ENCODE measurements around the gene ATL2. TPM values are rescaled to one million over a fixed set of nuclear protein-coding genes. Genes with fewer than 3 reads are reported as not detected.
A peak's percentile ranks its signal among the peaks of the same experiment; 100 is the strongest.

Gene ATL2
- total RNA-seq, 4 donors from 2014 or later = 147 to 220 (median 187) TPM

- peak overlapping the region; percentile 78 for H3K4me3 ChIP-seq (ENCODE audit: low read depth, poor library complexity, severe bottlenecking)
- no peak for DNase-seq (ENCODE audit: low spot score in 2 of 2)
- TF ChIP-seq POLR2A (IDR thresholded peaks at IDR 0.05) (no peak), CTCF (IDR thresholded peaks at IDR 0.05) (no peak)
- intact Hi-C loops (cut with DNase I; ENCODE audit: low total_unique reads) = loop anchor here (10.0 kb wide), 1 partner anchor 89 kb away; no protein-coding TSS in a partner anchor
- 11% methylated on average over 19 of the region's 19 CpGs for WGBS, 2 donors
These were observed 1.3 kb downstream of the ATL2 start for GRCh38 chr2:38375696-38376345.

GRCh38 chr2:38374984-38375383 is 2.1 kb downstream of the ATL2 start:
- no peak for TF ChIP-seq POLR2A (IDR thresholded peaks at IDR 0.05)
- no peak for TF ChIP-seq CTCF (IDR thresholded peaks at IDR 0.05)
- H3K4me3 ChIP-seq (ENCODE audit: low read depth, poor library complexity, severe bottlenecking) = no peak overlapping the region
- DNase-seq (ENCODE audit: low spot score in 2 of 2) = no peak
- intact Hi-C loops (cut with DNase I; ENCODE audit: low total_unique reads) = loop anchor here (10.0 kb wide), 1 partner anchor 90 kb away; no protein-coding TSS in a partner anchor
- WGBS, 2 donors = 50 to 57% methylated on average over 2 of the region's 2 CpGs

- TF ChIP-seq CTCF (IDR thresholded peaks at IDR 0.05) = no peak
- intact Hi-C loops (cut with DNase I; ENCODE audit: low total_unique reads) = loop anchor here (10.0 kb wide), 1 partner anchor 94 kb away; no protein-coding TSS in a partner anchor
- no peak overlapping the region for H3K4me3 ChIP-seq (ENCODE audit: low read depth, poor library complexity, severe bottlenecking)
- no peak for DNase-seq (ENCODE audit: low spot score in 2 of 2)
- WGBS, 2 donors = 73 to 81% methylated on average over 5 of the region's 5 CpGs
These were observed 5.8 kb downstream of the ATL2 start for GRCh38 chr2:38371235-38371634.

GRCh38 chr2:38370664-38371063 is 6.4 kb downstream of the ATL2 start:
- TF ChIP-seq POLR2A (IDR thresholded peaks at IDR 0.05) = no peak
- TF ChIP-seq CTCF (IDR thresholded peaks at IDR 0.05) = no peak
- H3K4me3 ChIP-seq (ENCODE audit: low read depth, poor library complexity, severe bottlenecking) = no peak overlapping the region
- 92 to 96% methylated on average over 5 of the region's 5 CpGs for WGBS, 2 donors
- DNase-seq (ENCODE audit: low spot score in 2 of 2) = no peak
- intact Hi-C loops (cut with DNase I; ENCODE audit: low total_unique reads) = loop anchor here (10.0 kb wide), 1 partner anchor 94 kb away; no protein-coding TSS in a partner anchor

GRCh38 chr2:38362232-38362631 is 14.8 kb downstream of the ATL2 start:
- H3K4me3 ChIP-seq (ENCODE audit: low read depth, poor library complexity, severe bottlenecking) = no peak overlapping the region
- DNase-seq (ENCODE audit: low spot score in 2 of 2) = no peak
- intact Hi-C loops (cut with DNase I; ENCODE audit: low total_unique reads) = no loop called here
- 41 to 45% methylated on average over 2 of the region's 2 CpGs for whole genome bisulfite sequencing, 2 donors
- no peak for TF ChIP-seq POLR2A (IDR thresholded peaks at IDR 0.05)
- TF ChIP-seq CTCF (IDR thresholded peaks at IDR 0.05) = no peak

GRCh38 chr2:38360177-38360576 is 16.9 kb downstream of the ATL2 start:
- WGBS, 2 donors = 72 to 97% methylated on average over 2 of the region's 2 CpGs
- intact Hi-C loops (cut with DNase I; ENCODE audit: low total_unique reads) = no loop called here
- TF ChIP-seq CTCF (IDR thresholded peaks at IDR 0.05) = no peak
- no peak for TF ChIP-seq POLR2A (IDR thresholded peaks at IDR 0.05)
- H3K4me3 ChIP-seq (ENCODE audit: low read depth, poor library complexity, severe bottlenecking) = no peak overlapping the region
- no peak for DNase-seq (ENCODE audit: low spot score in 2 of 2)
